DMS114 treated with DMSO at 0.1 percent for 48 hours (cell line): ENCODE results near the gene NIPAL4.
A peak's percentile ranks its signal among the peaks of the same experiment; 100 is the strongest.
"Not testable (repeated sequence)": the region's sequence is repeated elsewhere in the genome, so short reads cannot be mapped to it uniquely, and the experiment has no call there.

Experiments
- DNase-seq: peaks from one replicate; lab custom pipeline; 2025; ENCODE audit not compliant: unreplicated experiment; lab: John Stamatoyannopoulos, UW

The NIPAL4 gene

GRCh38 chr5:157459715-157460599 lies at the start of gene NIPAL4:
TSS of gene NIPAL4 (plus strand) at chr5:157460213. CDS start at chr5:157460321, 108 bp downstream.
- DNase-seq = no peak

DNA sequence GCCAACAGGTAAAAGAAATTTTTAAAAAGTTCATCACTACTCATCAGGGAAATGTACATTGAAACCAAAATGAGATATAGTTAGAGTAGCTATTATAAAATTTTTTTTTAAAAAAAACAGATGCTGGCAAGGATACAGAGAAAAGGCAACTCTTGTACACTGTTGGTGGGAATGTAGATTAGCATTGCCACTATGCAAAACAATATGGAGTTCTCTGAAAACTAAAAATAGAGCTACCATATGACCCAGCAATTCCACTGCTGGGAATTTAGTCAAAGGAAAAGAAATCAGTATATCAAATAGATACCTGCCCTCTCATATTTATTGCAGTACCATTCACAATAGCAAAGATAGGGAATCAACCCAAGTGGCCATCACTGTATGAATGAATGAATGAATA lies 44.2 kb upstream of the NIPAL4 start:
- no peak for DNase-seq

GRCh38 chr5:157419521-157419920 lies 40.5 kb upstream of the NIPAL4 start:
- DNase-seq = not testable (repeated sequence)

DNA sequence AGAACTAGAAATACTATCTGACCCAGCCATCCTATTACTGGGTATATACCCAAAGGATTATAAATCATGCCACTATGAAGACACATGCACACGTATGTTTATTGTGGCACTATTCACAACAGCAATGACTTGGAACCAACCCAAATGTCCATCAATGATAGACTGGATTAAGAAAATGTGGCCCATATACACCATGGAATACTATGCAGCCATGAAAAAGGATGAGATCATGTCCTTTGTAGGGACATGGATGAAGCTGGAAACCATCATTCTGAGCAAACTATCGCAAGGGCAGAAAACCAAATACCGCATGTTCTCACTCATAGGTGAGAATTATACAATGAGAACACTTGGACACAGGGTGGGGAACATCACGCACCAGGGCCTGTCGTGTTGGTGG lies 30.1 kb upstream of the NIPAL4 start:
- DNase-seq = not testable (repeated sequence)

GRCh38 chr5:157431544-157432200 lies 28.3 kb upstream of the NIPAL4 start:
- DNase-seq = peak; percentile 71

GRCh38 chr5:157434096-157434495 lies 25.9 kb upstream of the NIPAL4 start:
- no peak for DNase-seq

- no peak for DNase-seq
These were observed 16.9 kb upstream of the NIPAL4 start for GRCh38 chr5:157443041-157443549.

- no peak for DNase-seq
These were observed 15.8 kb upstream of the NIPAL4 start for GRCh38 chr5:157444224-157444623.

- no peak for DNase-seq
These were observed 14.1 kb upstream of the NIPAL4 start for GRCh38 chr5:157445745-157446411.

GRCh38 chr5:157446412-157446935 lies 13.5 kb upstream of the NIPAL4 start:
- no peak for DNase-seq

DNA sequence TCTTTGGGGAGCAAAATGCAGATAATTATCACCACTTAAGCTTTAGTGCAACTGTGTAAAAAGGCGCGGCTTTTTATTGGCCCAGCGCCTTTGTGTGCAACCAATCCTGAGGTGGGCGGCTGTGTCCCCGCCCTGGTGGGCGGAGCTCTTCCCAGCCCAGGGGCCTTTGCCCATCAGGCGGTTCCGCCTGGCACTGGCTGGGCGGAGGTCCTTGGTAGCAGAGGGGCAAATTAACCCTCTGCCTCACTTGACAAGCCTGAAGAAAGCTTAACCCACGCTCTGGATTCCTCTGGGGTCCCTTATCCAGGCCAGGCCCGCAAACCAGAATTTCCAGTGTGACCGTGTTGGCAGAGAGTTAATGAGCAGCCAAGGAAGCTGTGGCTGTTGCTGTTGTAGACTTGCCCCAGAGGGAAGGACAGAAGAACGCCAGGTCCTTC lies 12.8 kb upstream of the NIPAL4 start:
- no peak for DNase-seq

DNA sequence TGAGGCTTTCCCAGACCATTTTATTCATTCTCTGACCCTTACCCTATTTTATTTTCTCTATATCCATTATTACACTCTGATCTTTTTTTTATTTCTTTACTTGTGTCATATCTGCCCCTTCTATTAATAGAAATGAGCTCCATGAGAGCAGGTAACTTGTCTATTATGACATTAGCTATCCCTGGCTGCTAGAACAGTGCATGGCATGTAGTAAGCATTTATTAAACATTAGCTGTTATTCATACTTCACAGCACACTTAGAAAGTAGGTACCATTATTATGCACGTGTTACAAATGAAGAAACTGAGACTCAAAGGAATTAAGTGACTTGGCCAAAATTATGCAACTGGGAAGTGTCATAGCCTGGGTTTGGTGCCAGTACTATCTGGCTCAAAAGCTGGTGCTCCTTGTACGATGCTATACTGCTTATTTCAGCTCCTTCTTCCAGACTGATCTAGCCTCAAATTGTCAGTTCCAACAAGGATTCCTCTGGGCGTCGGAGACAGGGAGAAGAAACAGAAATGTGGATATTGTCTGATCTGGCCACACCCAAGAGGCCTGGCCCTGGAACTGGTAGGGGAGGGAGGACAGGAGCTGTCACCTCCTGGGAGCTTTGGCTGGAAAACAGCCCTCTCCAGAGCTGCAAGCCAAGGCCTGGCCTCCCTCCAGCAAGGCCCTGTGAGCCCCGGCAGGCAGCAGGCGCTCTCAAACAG lies 10.8 kb upstream of the NIPAL4 start:
- no peak for DNase-seq

GRCh38 chr5:157450024-157450423 lies 10.0 kb upstream of the NIPAL4 start:
- DNase-seq = no peak

GRCh38 chr5:157451806-157452205 lies 8.2 kb upstream of the NIPAL4 start:
- no peak for DNase-seq

GRCh38 chr5:157454273-157454672 lies 5.7 kb upstream of the NIPAL4 start:
- DNase-seq = no peak

DNA sequence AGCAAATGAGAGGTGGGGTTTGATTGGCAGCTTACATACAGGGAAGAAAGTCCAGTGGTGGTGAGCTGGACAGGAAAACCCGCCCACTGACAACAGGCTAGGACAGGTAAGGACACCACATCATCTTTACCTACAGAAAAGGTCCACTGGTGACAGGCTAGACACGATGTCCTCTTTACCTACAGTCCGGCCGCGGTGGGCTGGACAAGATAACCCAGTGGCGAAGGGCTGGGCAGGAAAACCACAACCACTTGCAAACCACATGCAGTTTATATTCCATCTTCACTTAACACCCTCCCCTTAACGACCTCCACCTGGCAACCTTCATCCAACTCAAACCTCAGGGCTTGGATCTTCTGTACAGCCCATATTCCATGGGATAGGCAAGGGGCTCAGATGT lies 5.0 kb upstream of the NIPAL4 start:
- no peak for DNase-seq

- DNase-seq = no peak
These were observed 3.7 kb upstream of the NIPAL4 start for GRCh38 chr5:157456301-157456700.

GRCh38 chr5:157457391-157457790 lies 2.6 kb upstream of the NIPAL4 start:
- DNase-seq = no peak

DNA sequence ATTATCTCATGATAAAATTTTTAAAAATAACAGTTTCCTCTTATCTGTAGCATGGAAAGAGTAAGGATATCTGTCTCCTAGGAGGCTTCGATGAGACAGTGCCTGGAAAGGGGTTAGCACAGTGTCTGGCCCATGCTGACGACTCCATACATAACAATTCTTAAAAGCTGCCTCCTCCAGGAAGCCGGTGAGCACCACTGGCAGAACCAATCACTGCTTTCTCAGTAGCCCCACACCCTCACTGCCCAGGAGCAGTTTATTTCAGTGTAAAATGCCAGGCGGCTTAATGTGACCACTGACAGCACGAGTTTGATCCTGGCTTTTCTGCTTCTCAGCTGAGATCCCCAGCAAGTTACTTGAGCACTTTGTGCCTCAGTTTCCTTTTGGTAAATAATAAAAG lies 1.2 kb upstream of the NIPAL4 start:
- DNase-seq = no peak

DNA sequence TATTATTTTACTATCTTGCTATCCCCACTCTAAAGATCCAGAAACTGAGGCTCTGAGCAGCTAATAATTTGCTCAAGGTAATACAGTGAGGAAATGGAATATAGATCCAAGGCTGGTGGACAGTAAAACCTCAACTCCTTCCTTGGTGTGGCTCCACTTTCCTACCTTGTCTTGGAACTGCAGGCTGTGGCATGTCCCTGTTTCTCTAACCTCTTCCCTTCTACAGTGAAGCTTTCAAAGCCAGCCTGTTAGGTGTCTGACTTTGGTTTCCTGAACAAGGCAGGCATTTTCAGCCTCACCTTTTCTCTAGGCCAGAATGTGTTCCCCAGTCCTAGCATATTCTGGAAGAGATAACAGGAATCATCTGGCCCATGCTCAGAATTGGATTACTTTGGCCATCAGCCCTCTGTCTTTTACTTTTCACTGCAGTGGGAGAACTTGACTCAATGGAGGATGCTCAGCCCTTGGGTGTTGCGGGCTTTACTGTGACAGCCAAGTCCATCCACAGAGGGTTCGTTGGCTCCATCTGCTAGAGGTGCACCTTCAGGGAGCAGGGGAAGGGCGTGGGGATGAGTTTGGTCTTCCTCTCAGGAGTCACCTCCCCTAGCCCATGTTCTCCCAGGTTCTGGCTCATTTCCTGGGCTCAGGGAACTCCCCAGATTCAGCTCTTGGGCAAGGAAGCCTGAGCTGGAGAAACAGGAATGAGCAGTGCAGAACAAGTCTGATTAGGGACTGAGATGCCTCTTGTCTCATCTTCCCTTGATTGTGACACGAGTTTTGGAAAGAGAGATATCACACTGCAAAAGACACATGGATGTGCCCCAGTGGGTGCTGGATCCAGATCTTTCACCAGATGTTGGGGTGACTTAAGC lies 1.1 kb downstream of the NIPAL4 start:
- no peak for DNase-seq
